ENCODE results near the gene GRK5. TPM values are rescaled to one million over a fixed set of nuclear protein-coding genes. Genes with fewer than 3 reads are reported as not detected.

The GRK5 gene
- total RNA-seq, 1 donor: 20.5 TPM

DNA sequence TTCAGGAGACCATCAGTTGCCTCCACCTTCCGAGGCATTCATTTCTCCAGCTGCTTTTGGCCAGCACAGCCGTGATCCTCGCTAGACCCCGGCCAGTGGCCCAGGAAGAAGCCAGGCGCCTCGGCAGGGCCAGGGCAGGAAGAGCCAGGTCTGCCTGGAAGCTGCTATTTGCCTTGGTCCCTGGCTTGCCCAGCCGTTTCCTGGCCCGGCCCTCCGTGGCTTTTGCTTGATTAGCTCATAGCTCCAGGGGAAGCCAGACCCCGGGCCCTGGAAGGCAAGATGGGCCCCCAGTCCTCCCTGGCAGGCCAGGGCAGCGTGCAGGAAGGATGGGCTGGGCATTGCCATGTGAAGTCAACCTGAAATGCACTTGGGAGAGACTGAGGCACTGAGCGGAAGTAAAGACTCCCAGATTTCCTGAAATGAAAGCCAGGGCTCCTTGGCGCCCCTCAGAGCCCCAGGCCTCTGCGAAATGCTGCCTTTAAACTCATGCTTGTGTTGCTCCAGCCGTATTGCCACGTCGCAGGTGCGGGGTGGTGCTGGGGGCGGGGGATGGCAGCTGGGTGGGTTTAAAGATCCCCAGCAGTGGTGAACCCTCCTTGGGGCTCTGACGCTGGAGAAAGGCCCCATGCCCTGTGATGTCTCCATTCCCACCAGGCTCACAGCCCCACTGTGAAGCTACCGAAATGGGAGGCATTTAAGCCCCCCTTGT, 160.6 kb downstream of the GRK5 start:
- H3K4me3 ChIP-seq (ENCODE audit: low read depth, low read length): no peak overlapping the region
- no peak for DNase-seq (ENCODE audit: low read depth)
- TF ChIP-seq, protein P1, sequence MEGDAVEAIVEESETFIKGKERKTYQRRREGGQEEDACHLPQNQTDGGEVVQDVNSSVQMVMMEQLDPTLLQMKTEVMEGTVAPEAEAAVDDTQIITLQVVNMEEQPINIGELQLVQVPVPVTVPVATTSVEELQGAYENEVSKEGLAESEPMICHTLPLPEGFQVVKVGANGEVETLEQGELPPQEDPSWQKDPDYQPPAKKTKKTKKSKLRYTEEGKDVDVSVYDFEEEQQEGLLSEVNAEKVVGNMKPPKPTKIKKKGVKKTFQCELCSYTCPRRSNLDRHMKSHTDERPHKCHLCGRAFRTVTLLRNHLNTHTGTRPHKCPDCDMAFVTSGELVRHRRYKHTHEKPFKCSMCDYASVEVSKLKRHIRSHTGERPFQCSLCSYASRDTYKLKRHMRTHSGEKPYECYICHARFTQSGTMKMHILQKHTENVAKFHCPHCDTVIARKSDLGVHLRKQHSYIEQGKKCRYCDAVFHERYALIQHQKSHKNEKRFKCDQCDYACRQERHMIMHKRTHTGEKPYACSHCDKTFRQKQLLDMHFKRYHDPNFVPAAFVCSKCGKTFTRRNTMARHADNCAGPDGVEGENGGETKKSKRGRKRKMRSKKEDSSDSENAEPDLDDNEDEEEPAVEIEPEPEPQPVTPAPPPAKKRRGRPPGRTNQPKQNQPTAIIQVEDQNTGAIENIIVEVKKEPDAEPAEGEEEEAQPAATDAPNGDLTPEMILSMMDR (IDR thresholded peaks at IDR 0.05; ENCODE audit: insufficient read depth, low read length): no peak

DNA sequence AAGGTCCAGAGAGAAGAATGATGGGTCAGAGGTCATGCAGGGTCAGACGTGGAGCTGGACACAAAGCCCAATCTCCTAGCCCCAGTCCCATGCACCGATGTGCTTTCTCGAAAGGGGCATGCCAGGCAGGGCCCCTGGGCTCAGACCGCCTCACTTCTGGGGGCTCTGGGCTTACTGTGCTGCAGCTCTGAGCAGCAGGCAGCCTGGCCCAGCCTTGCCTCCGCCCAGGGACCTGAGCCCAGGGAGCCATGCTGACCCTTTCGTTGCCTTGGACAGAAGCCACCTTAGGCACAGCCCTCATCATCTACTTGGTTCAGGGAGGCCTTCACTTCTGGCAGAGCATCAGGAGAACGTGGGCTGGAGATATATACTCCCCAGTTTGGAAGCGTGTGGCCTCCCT, 161.2 kb downstream of the GRK5 start:
- DNase-seq (ENCODE audit: low read depth): peak; percentile 19
- TF ChIP-seq, protein P1 (IDR thresholded peaks at IDR 0.05; ENCODE audit: insufficient read depth, low read length): no peak
- no peak overlapping the region for H3K4me3 ChIP-seq (ENCODE audit: low read depth, low read length)

DNA sequence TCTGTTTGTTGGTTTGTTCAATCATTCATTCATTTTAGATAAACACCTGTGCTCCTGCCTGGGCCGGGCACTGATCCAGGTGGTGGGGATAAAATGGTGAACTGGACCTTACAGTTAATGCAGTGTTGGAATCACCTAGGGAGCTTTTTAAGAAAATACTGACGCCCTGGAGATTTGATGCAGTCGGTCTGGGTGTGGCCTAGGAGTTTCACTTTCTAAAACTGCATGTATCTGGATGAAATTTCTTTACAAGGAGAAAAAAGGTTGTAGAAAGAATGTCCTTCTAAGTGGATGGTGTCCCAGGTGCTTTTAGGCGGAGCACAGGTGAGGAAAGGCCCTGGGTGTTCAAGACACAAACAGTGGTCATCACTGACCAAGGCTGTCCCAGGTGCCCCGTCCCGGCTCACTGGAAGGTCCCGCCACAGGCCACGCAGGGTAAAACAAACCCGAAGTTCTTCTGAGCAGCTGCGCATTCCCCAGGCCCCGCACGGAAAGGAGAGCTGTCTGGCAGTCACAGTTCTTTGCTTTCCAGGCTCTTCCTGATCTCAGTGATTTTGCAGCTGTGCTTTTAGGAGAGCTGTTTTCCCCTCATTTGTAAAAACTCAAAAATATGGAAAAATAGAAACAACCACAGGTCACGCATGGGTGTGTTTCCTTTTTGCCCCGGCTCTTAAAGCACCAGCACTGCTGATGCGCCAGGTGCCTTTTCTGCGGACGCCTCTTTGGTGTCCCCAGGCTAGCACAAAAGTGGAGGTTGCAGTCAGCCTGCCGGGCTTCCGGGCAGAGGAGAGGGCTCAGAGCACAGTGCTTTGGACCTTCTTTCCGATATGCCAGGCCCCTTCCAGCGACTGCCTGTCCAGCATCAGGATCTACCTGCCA, 161.9 kb downstream of the GRK5 start:
- DNase-seq (ENCODE audit: low read depth): peak; percentile 33
- TF ChIP-seq, protein P1 (IDR thresholded peaks at IDR 0.05; ENCODE audit: insufficient read depth, low read length): no peak
- H3K4me3 ChIP-seq (ENCODE audit: low read depth, low read length): peak overlapping the region; percentile 33

DNA sequence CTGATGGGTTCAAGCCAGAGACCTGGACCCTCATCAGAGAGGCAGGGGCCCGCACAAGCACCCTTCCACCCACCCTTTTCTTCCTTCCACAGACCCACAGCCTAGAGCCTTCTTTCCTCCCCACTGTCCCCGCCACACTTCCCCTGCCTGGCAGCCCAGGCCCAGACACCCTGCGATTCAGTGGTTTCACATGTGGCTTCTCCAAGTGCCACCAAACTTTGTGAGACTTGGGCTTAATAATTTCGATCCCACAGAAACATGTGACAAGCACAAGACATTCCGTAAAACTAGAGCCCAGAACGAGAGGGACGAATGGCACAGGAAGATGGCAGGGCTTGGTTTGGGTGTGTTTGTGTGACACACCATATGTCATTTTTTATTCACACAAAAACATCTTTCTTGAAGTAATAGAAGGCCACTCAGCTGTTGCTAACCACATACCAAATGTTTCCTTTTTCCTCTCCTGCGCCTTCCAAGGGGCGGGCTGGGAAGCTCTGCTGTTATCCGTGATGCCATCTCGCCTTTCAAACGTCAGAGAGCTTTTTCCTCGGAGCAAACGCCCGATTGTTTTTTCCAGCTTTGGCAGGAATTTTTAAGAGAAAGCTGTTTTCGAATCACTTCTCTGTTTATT, 162.9 kb downstream of the GRK5 start:
- TF ChIP-seq, protein P1 (IDR thresholded peaks at IDR 0.05; ENCODE audit: insufficient read depth, low read length): no peak
- peak overlapping the region; percentile 39 for H3K4me3 ChIP-seq (ENCODE audit: low read depth, low read length)
- DNase-seq (ENCODE audit: low read depth): peak; percentile 93

DNA sequence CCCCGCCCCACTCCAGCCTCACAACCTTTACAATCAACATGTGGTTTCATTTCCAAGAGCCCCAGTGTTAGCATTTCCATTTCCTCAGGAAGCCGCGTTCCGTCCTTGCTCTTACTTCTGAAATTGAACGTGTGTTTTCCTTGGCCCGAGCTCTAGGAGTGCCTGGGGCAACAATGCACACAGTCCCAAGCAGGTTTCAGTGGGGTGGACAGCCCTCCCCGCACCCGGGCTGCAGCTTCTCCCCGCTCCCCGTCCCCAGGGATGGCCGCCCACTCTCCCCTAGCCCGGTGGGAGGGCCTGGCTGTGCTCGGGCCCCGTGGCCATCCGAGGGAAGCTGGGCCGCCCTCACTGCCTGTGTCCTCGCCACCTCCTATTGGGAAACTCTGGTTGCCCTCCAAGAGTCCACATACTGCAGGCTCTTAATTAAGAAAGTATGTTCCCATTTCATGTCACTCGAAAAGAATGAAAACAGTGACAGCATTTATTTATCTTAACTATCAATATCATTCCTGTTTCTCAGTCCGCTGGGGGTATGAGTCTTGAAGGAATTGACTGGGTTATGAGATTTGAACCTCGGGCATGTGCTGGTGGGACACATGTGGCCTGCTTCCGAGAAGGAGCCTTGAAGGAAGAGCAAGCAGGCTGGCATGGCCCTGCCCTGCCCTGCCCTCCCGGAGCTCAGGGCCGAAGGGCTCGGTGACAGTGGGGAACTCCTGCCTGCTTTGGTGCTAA, 163.8 kb downstream of the GRK5 start:
- H3K4me3 ChIP-seq (ENCODE audit: low read depth, low read length): peak overlapping the region; percentile 44
- TF ChIP-seq, protein P1 (IDR thresholded peaks at IDR 0.05; ENCODE audit: insufficient read depth, low read length): no peak
- DNase-seq (ENCODE audit: low read depth): peak; percentile 89

Data from fibroblast of the aortic adventitia (primary cell).